ENCODE results near the gene APC2.

Gene APC2

GRCh38 chr19:1521636-1522035 is 71.7 kb downstream of the APC2 start:
- no peak for DNase-seq (ENCODE audit: low read depth)
- H3K4me3 ChIP-seq (ENCODE audit: low read depth, low read length): no peak overlapping the region
- no peak for TF ChIP-seq CTCF (IDR thresholded peaks at IDR 0.05; ENCODE audit: insufficient read depth, low read depth, low read length, missing control alignments)

- TF ChIP-seq CTCF (IDR thresholded peaks at IDR 0.05; ENCODE audit: insufficient read depth, low read depth, low read length, missing control alignments): no peak
- no peak overlapping the region for H3K4me3 ChIP-seq (ENCODE audit: low read depth, low read length)
- DNase-seq (ENCODE audit: low read depth): no peak
Observed at GRCh38 chr19:1522061-1522460, 72.1 kb downstream of the APC2 start.

- no peak for DNase-seq (ENCODE audit: low read depth)
- H3K4me3 ChIP-seq (ENCODE audit: low read depth, low read length): no peak overlapping the region
- TF ChIP-seq CTCF (IDR thresholded peaks at IDR 0.05; ENCODE audit: insufficient read depth, low read depth, low read length, missing control alignments): no peak
Observed at GRCh38 chr19:1522838-1523237, 72.9 kb downstream of the APC2 start.

Measured in GM12865 (cell line).